GM12873 (cell line): ENCODE data around the gene RANBP3.

ENCODE experiments used
- TF ChIP-seq, protein P1 (sequence below): IDR thresholded peaks from 2 replicates; pipeline ENCODE4 v1.5.1; 2012; ENCODE audit warnings: low read depth, mild to moderate bottlenecking, moderate library complexity, low read length, control low read depth; ENCODE audit not compliant: insufficient read depth; ENCODE audit errors: missing control alignments

The RANBP3 gene

DNA sequence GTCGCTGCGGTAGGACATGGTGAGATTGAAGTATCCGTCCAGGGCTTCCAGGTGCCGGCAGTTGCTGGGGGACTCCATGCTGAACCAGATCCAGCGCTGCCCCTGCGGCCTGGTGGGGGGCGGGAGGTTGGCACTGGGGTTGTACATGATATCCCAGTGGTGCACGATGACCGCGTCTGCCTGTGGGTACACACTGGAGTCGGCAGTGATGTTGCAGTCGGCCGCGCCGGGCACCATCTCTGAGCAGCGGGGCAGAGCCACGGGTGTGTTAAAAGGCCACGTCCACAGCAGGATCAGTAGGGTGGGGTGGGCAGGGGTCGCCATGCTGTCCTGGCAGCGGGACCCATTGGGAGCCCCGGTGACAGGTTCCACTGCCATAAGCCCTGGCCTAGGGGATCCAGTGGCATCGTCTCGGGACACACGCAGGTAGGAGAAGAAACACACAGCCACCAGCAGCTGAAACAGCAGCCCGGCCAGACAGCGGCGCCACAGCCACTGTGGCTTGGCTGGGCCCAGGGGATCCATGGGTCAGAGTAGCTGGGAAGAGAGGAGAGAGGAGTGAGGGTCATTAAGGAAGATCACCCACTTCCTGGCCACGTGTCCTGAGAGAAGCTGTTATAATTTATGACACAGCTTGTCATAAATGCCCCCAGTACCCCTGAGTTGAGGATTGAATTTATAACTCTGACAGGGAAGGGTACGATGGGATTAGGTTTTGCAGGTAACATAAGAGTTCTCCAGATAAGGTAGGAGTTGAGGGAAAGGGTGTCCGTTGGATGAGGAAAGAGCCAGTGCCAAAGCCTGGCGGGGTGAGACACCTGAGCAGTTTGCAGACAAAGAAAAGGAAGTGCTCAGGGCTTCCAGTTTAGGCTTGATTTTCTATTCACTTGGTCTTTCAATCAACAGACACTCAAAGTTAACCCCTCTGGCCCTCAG, 110.5 kb downstream of the RANBP3 start:
- TF ChIP-seq, protein P1, sequence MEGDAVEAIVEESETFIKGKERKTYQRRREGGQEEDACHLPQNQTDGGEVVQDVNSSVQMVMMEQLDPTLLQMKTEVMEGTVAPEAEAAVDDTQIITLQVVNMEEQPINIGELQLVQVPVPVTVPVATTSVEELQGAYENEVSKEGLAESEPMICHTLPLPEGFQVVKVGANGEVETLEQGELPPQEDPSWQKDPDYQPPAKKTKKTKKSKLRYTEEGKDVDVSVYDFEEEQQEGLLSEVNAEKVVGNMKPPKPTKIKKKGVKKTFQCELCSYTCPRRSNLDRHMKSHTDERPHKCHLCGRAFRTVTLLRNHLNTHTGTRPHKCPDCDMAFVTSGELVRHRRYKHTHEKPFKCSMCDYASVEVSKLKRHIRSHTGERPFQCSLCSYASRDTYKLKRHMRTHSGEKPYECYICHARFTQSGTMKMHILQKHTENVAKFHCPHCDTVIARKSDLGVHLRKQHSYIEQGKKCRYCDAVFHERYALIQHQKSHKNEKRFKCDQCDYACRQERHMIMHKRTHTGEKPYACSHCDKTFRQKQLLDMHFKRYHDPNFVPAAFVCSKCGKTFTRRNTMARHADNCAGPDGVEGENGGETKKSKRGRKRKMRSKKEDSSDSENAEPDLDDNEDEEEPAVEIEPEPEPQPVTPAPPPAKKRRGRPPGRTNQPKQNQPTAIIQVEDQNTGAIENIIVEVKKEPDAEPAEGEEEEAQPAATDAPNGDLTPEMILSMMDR, result no peak
